ENCODE data around the gene ZNF726. TPM values are rescaled to one million over a fixed set of nuclear protein-coding genes. Genes with fewer than 3 reads are reported as not detected.

ZNF726 gene
- polyA plus RNA-seq, 2 of the 4 experiments (the other 2 are of a cell fraction) = 1.3 to 2.1 TPM

Other genes starting within 250 kb of the ZNF726 start
- 7.3 and 8.4 TPM in 2 replicates for gene ZNF675, start 227.7 kb upstream of the ZNF726 start, polyA plus RNA-seq (2011; rRNA removed)
- gene ZNF675, start 227.7 kb upstream of the ZNF726 start, polyA plus RNA-seq (2017; fragmentation: RNase III; extraction: RNeasy Plus Mini Kit Qiagen cat#74134 plus additional on column Dnase treatment) = 5.0 to 6.2 TPM (median 5.2 TPM) in 3 replicates
- gene ZNF681, start 156.0 kb upstream of the ZNF726 start, polyA plus RNA-seq (2011; rRNA removed) = 0.01 TPM in 1 of 2 replicates, not detected in the other
- 0.03 to 0.12 TPM (median 0.03 TPM) in 3 replicates for gene ZNF681, start 156.0 kb upstream of the ZNF726 start, polyA plus RNA-seq (2017; fragmentation: RNase III; extraction: RNeasy Plus Mini Kit Qiagen cat#74134 plus additional on column Dnase treatment)
- gene ZNF254, start 172.3 kb downstream of the ZNF726 start, polyA plus RNA-seq (2011; rRNA removed) = 10.0 and 12.1 TPM in 2 replicates
- 7.6 to 10.6 TPM (median 7.8 TPM) in 3 replicates for gene ZNF254, start 172.3 kb downstream of the ZNF726 start, polyA plus RNA-seq (2017; fragmentation: RNase III; extraction: RNeasy Plus Mini Kit Qiagen cat#74134 plus additional on column Dnase treatment)

Measured in A549 (cell line).